ENCODE data around the gene CCDC183. TPM values are rescaled to one million over a fixed set of nuclear protein-coding genes. Genes with fewer than 3 reads are reported as not detected.
A peak's percentile ranks its signal among the peaks of the same experiment; 100 is the strongest.

CCDC183 gene
- total and polyA plus RNA-seq, 2 donors from 2014 or later: 0.88 to 3.1 TPM

GRCh38 chr9:136853596-136854112 is 57.5 kb downstream of the CCDC183 start:
- H3K9ac ChIP-seq (ENCODE audit: low read length in 3 of 3): no peak overlapping the region
- no peaks in the 10 kb centered on the region for H3K27me3 ChIP-seq (ENCODE audit: control insufficient read depth, insufficient read depth, low read length)
- FAIRE-seq (no peak), DNase-seq (peak in 1 of 5 donors; percentile 71)
- no peak overlapping the region for H3K27ac ChIP-seq (ENCODE audit: low read depth in 2 of 2, low read length in 2 of 2)
- H3K36me3 ChIP-seq (ENCODE audit: control insufficient read depth in 2 of 3, insufficient read depth in 3 of 3, low read length in 3 of 3): no peaks in the 10 kb centered on the region
- intact Hi-C loops (cut with DNase I): no loop called here
- peaks cover 0 to 24% (median 3%) of the 10 kb centered on the region in 3 donors for H3K4me1 ChIP-seq (ENCODE audit: control insufficient read depth in 2 of 3, insufficient read depth in 2 of 3, low read depth in 1 of 3, low read length in 3 of 3)
- TF ChIP-seq CTCF (IDR thresholded peaks at IDR 0.05; ENCODE audit: borderline replicate concordance, extremely low read depth, insufficient read depth): no peak
- H3K4me3 ChIP-seq (ENCODE audit: low read length in 3 of 3): no peak overlapping the region
- H3K9me3 ChIP-seq (ENCODE audit: control insufficient read depth in 2 of 3, insufficient read depth in 1 of 3, low read length in 3 of 3): no peaks in the 10 kb centered on the region

GRCh38 chr9:136854113-136854841 is 58.1 kb downstream of the CCDC183 start:
- intact Hi-C loops (cut with DNase I): no loop called here
- DNase-seq: peak in 2 of 5 donors; percentile 51 to 78
- Histone ChIP-seq H3K9me3 (ENCODE audit: control insufficient read depth in 2 of 3, insufficient read depth in 1 of 3, low read length in 3 of 3) (no peaks in the 10 kb centered on the region), H3K9ac (ENCODE audit: low read length in 3 of 3) (no peak overlapping the region), H3K27ac (ENCODE audit: low read depth in 2 of 2, low read length in 2 of 2) (no peak overlapping the region), H3K27me3 (ENCODE audit: control insufficient read depth, insufficient read depth, low read length) (no peaks in the 10 kb centered on the region), H3K4me3 (ENCODE audit: low read length in 3 of 3) (no peak overlapping the region), H3K4me1 (ENCODE audit: control insufficient read depth in 2 of 3, insufficient read depth in 2 of 3, low read depth in 1 of 3, low read length in 3 of 3) (peaks cover 0 to 24% (median 7%) of the 10 kb centered on the region in 3 donors), H3K36me3 (ENCODE audit: control insufficient read depth in 2 of 3, insufficient read depth in 3 of 3, low read length in 3 of 3) (no peaks in the 10 kb centered on the region)
- no peak for FAIRE-seq
- no peak for TF ChIP-seq CTCF (IDR thresholded peaks at IDR 0.05; ENCODE audit: borderline replicate concordance, extremely low read depth, insufficient read depth)

GRCh38 chr9:136854842-136855460 is 58.8 kb downstream of the CCDC183 start:
- DNase-seq (peak in 2 of 5 donors; percentile 45 to 67), FAIRE-seq (no peak)
- no peak overlapping the region for H3K4me3 ChIP-seq (ENCODE audit: low read length in 3 of 3)
- H3K27ac ChIP-seq (ENCODE audit: low read depth in 2 of 2, low read length in 2 of 2): no peak overlapping the region
- H3K9ac ChIP-seq (ENCODE audit: low read length in 3 of 3): no peak overlapping the region
- TF ChIP-seq CTCF (IDR thresholded peaks at IDR 0.05; ENCODE audit: borderline replicate concordance, extremely low read depth, insufficient read depth): no peak
- H3K36me3 ChIP-seq (ENCODE audit: control insufficient read depth in 2 of 3, insufficient read depth in 3 of 3, low read length in 3 of 3): no peaks in the 10 kb centered on the region
- peaks cover 0 to 24% (median 7%) of the 10 kb centered on the region in 3 donors for H3K4me1 ChIP-seq (ENCODE audit: control insufficient read depth in 2 of 3, insufficient read depth in 2 of 3, low read depth in 1 of 3, low read length in 3 of 3)
- intact Hi-C loops (cut with DNase I): no loop called here
- no peaks in the 10 kb centered on the region for H3K27me3 ChIP-seq (ENCODE audit: control insufficient read depth, insufficient read depth, low read length)
- H3K9me3 ChIP-seq (ENCODE audit: control insufficient read depth in 2 of 3, insufficient read depth in 1 of 3, low read length in 3 of 3): no peaks in the 10 kb centered on the region

Measured in kidney (tissue), 14 donors.